ENCODE results near the gene KICS2. TPM values are rescaled to one million over a fixed set of nuclear protein-coding genes. Genes with fewer than 3 reads are reported as not detected.
"Not testable (repeated sequence)": the region's sequence is repeated elsewhere in the genome, so short reads cannot be mapped to it uniquely, and the experiment has no call there.

The KICS2 gene
- polyA plus RNA-seq, 4 donors = 1.3 to 5.6 (median 3.1) TPM

DNA sequence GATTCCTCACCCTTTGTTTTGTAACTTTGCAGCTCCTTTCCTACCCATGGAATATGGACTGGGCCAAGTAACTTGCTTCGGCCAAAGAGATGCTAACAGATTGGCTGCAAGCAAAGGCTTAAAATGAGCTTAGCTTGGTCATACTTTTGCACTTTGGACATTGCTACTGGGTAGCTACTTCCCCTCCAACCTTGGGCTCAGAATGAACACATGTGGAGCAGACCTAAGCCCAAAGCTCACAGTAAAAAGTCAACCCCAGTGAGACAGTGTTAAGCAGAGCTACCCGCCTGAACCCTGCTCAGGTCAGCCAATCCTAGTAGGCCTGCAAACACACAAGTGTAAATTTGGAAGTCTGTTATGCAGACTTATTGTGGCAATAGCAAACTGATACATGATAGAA is 14.6 kb downstream of the KICS2 start:
- H3K9me3 ChIP-seq (ENCODE audit: control insufficient read depth in 2 of 2, insufficient read depth in 1 of 2, low read depth in 1 of 2, low read length in 1 of 2) = no peaks in the 10 kb centered on the region
- no peaks in the 10 kb centered on the region for H3K27me3 ChIP-seq (ENCODE audit: control insufficient read depth in 3 of 3, insufficient read depth in 3 of 3, low read length in 3 of 3)
- no peak overlapping the region for H3K27ac ChIP-seq (ENCODE audit: low read depth in 1 of 3, low read length in 2 of 3)
- no peaks in the 10 kb centered on the region for H3K4me1 ChIP-seq (ENCODE audit: control insufficient read depth in 3 of 3, insufficient read depth in 2 of 3, low read depth in 1 of 3, low read length in 2 of 3)
- FAIRE-seq (no peak), DNase-seq (no peak)
- 96 to 98% (median 97%) methylated on average over 2 of the region's 2 CpGs for WGBS, 3 donors
- peaks cover 0 to 15% (median 0%) of the 10 kb centered on the region in 3 donors for H3K36me3 ChIP-seq (ENCODE audit: control insufficient read depth in 3 of 3, insufficient read depth in 2 of 3, low read depth in 1 of 3, low read length in 3 of 3)
- H3K4me3 ChIP-seq (ENCODE audit: low read depth in 1 of 3, low read length in 3 of 3) = no peak overlapping the region

DNA sequence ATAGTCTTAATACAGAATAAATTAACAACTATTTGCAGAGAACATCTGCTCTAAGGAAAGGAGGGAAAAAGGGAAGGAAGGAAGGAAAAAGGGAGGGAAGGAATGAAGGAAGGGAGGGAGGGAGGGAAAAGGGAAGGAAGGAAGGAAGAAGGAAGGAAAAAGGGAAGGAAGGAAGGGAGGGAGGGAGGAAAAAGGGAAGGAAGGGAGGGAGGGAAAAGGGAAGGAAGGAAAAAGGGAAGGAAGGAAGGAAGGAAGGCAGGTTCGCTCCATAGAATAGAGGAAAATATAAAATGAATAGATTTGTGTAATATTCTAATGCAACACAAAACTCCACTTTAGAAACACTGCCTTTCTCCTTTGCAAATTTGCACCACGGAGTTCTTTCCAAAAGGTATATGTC is 16.6 kb downstream of the KICS2 start:
- peaks cover 0 to 12% (median 2%) of the 10 kb centered on the region in 3 donors for H3K36me3 ChIP-seq (ENCODE audit: control insufficient read depth in 3 of 3, insufficient read depth in 2 of 3, low read depth in 1 of 3, low read length in 3 of 3)
- no peaks in the 10 kb centered on the region for H3K27me3 ChIP-seq (ENCODE audit: control insufficient read depth in 3 of 3, insufficient read depth in 3 of 3, low read length in 3 of 3)
- no peaks in the 10 kb centered on the region for H3K4me1 ChIP-seq (ENCODE audit: control insufficient read depth in 3 of 3, insufficient read depth in 2 of 3, low read depth in 1 of 3, low read length in 2 of 3)
- H3K9me3 ChIP-seq (ENCODE audit: control insufficient read depth in 2 of 2, insufficient read depth in 1 of 2, low read depth in 1 of 2, low read length in 1 of 2) = no peaks in the 10 kb centered on the region
- H3K27ac ChIP-seq (ENCODE audit: low read depth in 1 of 3, low read length in 2 of 3) = no peak overlapping the region
- no peak for DNase-seq
- H3K4me3 ChIP-seq (ENCODE audit: low read depth in 1 of 3, low read length in 3 of 3) = no peak overlapping the region
- WGBS, 3 donors = 94 to 100% (median 95%) methylated on average over 2 of the region's 2 CpGs
- no peak for FAIRE-seq

DNA sequence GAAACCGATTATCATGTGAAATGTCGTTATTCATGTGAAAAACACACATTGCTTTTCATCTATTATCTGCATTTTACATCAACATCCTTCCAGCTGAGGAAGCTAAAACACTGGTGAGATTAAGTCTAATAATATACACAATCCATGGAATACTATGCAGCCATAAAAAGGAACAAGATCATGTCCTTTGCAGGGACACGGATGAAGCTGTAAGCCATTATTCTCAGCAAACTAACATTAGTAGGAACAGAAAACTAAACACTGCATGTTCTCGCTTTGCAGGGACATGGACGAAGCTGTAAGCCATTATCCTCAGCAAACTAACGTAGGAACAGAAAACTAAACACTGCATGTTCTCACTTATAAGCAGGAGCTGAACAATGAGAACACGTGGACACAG is 18.3 kb downstream of the KICS2 start:
- Histone ChIP-seq H3K4me1 (ENCODE audit: control insufficient read depth in 3 of 3, insufficient read depth in 2 of 3, low read depth in 1 of 3, low read length in 2 of 3) (no peaks in the 10 kb centered on the region), H3K9me3 (ENCODE audit: control insufficient read depth in 2 of 2, insufficient read depth in 1 of 2, low read depth in 1 of 2, low read length in 1 of 2) (no peaks in the 10 kb centered on the region), H3K27me3 (ENCODE audit: control insufficient read depth in 3 of 3, insufficient read depth in 3 of 3, low read length in 3 of 3) (no peaks in the 10 kb centered on the region), H3K36me3 (ENCODE audit: control insufficient read depth in 3 of 3, insufficient read depth in 2 of 3, low read depth in 1 of 3, low read length in 3 of 3) (peaks cover 0 to 9% (median 2%) of the 10 kb centered on the region in 3 donors), H3K27ac (ENCODE audit: low read depth in 1 of 3, low read length in 2 of 3) (no peak overlapping the region), H3K4me3 (ENCODE audit: low read depth in 1 of 3, low read length in 3 of 3) (no peak overlapping the region)
- 60 to 66% (median 66%) methylated on average over 7 of the region's 7 CpGs for WGBS, 3 donors
- FAIRE-seq (no peak), DNase-seq (no peak)

DNA sequence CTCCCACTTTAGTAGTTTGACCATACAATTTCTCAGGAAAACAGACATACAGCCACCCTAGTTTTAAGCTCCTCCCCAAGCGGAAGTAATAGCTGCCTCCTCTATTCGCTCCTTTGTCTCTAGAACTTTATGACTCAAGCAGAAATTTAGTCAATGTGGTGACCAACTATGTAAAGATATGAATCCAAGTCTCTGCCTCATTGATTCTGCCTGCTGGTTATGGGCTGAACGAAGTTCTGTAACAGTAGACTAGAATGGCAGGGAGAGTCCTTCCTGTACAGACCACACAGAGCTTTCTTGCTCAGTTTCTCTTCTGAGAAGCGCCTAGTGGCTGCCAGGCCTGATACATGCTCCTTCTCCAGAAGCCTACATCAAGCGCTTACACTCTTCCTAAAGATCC is 19.1 kb downstream of the KICS2 start:
- no peaks in the 10 kb centered on the region for H3K27me3 ChIP-seq (ENCODE audit: control insufficient read depth in 3 of 3, insufficient read depth in 3 of 3, low read length in 3 of 3)
- no peak overlapping the region for H3K27ac ChIP-seq (ENCODE audit: low read depth in 1 of 3, low read length in 2 of 3)
- no peaks in the 10 kb centered on the region for H3K4me1 ChIP-seq (ENCODE audit: control insufficient read depth in 3 of 3, insufficient read depth in 2 of 3, low read depth in 1 of 3, low read length in 2 of 3)
- H3K4me3 ChIP-seq (ENCODE audit: low read depth in 1 of 3, low read length in 3 of 3) = no peak overlapping the region
- FAIRE-seq (no peak), DNase-seq (no peak)
- no peaks in the 10 kb centered on the region for H3K9me3 ChIP-seq (ENCODE audit: control insufficient read depth in 2 of 2, insufficient read depth in 1 of 2, low read depth in 1 of 2, low read length in 1 of 2)
- H3K36me3 ChIP-seq (ENCODE audit: control insufficient read depth in 3 of 3, insufficient read depth in 2 of 3, low read depth in 1 of 3, low read length in 3 of 3) = peaks cover 0 to 8% (median 2%) of the 10 kb centered on the region in 3 donors
- 92 to 96% (median 93%) methylated on average over 5 of the region's 5 CpGs for WGBS, 3 donors

DNA sequence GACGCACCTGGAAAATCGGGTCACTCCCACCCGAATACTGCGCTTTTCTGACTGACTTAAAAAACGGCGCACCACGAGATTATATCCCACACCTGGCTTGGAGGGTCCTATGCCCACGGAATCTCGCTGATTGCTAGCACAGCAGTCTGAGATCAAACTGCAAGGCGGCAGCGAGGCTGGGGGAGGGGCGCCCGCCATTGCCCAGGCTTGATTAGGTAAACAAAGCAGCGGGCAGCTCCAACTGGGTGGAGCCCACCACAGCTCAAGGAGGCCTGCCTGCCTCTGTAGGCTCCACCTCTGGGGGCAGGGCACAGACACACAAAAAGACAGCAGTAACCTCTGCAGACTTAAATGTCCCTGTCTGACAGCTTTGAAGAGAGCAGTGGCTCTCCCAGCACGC is 26.3 kb downstream of the KICS2 start:
- H3K4me1 ChIP-seq (ENCODE audit: control insufficient read depth in 3 of 3, insufficient read depth in 2 of 3, low read depth in 1 of 3, low read length in 2 of 3); H3K27me3 ChIP-seq (ENCODE audit: control insufficient read depth in 3 of 3, insufficient read depth in 3 of 3, low read length in 3 of 3); H3K27ac ChIP-seq (ENCODE audit: low read depth in 1 of 3, low read length in 2 of 3); H3K9me3 ChIP-seq (ENCODE audit: control insufficient read depth in 2 of 2, insufficient read depth in 1 of 2, low read depth in 1 of 2, low read length in 1 of 2); DNase-seq; H3K4me3 ChIP-seq (ENCODE audit: low read depth in 1 of 3, low read length in 3 of 3); FAIRE-seq: not testable (repeated sequence)
- H3K36me3 ChIP-seq (ENCODE audit: control insufficient read depth in 3 of 3, insufficient read depth in 2 of 3, low read depth in 1 of 3, low read length in 3 of 3) = peaks cover 4 to 16% (median 5%) of the 10 kb centered on the region in 3 donors
- WGBS, 3 donors = 75 to 100% (median 87%) methylated on average over 1 to 13 of the region's 15 CpGs

DNA sequence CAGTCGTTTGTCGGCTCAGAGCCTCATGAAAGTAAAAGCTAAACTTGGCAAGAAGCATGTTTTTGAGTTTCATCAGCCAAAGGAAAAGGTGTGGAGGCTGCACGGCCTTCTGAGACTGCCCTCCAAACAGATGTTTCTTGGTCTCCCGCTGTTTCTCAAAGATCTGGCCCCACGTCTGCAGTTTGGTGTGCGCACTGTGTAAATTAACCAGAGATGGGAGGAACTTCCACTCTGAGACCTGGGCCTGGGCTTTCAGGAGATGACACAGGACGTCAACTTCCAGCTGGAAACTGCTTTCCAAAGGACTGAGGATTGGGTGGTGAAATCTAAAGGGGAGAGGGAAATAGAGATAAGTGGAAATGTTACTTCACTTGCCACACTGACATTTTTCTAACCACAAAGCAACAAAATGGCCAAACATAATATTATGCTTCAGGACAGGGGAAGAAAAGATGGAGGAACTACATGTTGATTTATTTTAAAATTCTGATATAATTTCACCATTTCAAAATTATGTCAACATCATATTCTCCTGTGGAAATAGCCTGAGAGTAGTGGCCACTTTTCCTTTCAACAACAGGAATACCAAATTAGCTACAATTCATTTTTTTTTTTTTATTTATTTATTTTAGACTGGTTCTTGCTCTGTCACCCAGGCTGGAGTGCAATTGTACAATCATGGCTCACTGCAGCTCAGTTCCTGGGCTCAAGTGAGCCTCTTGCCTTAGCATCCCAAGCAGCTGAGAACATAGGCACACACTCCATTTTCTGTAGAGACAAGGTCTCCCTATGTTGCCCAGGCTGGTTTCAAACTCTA is 27.6 kb downstream of the KICS2 start:
- DNase-seq (no peak), FAIRE-seq (no peak)
- Histone ChIP-seq H3K4me1 (ENCODE audit: control insufficient read depth in 3 of 3, insufficient read depth in 2 of 3, low read depth in 1 of 3, low read length in 2 of 3) (no peaks in the 10 kb centered on the region), H3K27me3 (ENCODE audit: control insufficient read depth in 3 of 3, insufficient read depth in 3 of 3, low read length in 3 of 3) (no peaks in the 10 kb centered on the region), H3K27ac (ENCODE audit: low read depth in 1 of 3, low read length in 2 of 3) (no peak overlapping the region), H3K36me3 (ENCODE audit: control insufficient read depth in 3 of 3, insufficient read depth in 2 of 3, low read depth in 1 of 3, low read length in 3 of 3) (peaks cover 4 to 16% (median 5%) of the 10 kb centered on the region in 3 donors), H3K4me3 (ENCODE audit: low read depth in 1 of 3, low read length in 3 of 3) (no peak overlapping the region), H3K9me3 (ENCODE audit: control insufficient read depth in 2 of 2, insufficient read depth in 1 of 2, low read depth in 1 of 2, low read length in 1 of 2) (no peaks in the 10 kb centered on the region)
- 83 to 84% (median 83%) methylated on average over 7 of the region's 7 CpGs for WGBS, 3 donors

DNA sequence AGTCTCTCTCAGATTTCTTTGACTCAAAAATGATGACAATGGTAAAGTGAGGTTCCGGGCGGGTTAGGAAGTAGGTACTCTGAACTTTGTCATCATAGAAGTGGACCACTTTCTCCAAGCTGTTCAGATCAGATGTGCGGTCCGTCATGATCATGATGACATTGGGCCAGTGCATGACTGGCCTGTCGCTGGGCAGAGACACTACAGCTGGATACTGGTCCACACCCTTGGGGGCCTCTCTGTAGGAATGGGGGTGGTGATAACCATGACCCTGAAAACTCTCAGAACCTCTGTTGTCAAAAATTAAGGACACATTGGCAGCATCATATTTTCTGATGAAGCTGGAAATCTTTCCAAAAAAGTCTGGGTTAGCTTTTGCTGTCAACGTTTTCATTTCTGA is 28.2 kb downstream of the KICS2 start:
- no peak for DNase-seq
- H3K4me1 ChIP-seq (ENCODE audit: control insufficient read depth in 3 of 3, insufficient read depth in 2 of 3, low read depth in 1 of 3, low read length in 2 of 3) = no peaks in the 10 kb centered on the region
- FAIRE-seq = no peak
- no peaks in the 10 kb centered on the region for H3K9me3 ChIP-seq (ENCODE audit: control insufficient read depth in 2 of 2, insufficient read depth in 1 of 2, low read depth in 1 of 2, low read length in 1 of 2)
- 93 to 94% (median 94%) methylated on average over 6 of the region's 6 CpGs for WGBS, 3 donors
- H3K27ac ChIP-seq (ENCODE audit: low read depth in 1 of 3, low read length in 2 of 3) = no peak overlapping the region
- no peaks in the 10 kb centered on the region for H3K27me3 ChIP-seq (ENCODE audit: control insufficient read depth in 3 of 3, insufficient read depth in 3 of 3, low read length in 3 of 3)
- H3K36me3 ChIP-seq (ENCODE audit: control insufficient read depth in 3 of 3, insufficient read depth in 2 of 3, low read depth in 1 of 3, low read length in 3 of 3) = peaks cover 4 to 16% (median 5%) of the 10 kb centered on the region in 3 donors
- H3K4me3 ChIP-seq (ENCODE audit: low read depth in 1 of 3, low read length in 3 of 3) = no peak overlapping the region

DNA sequence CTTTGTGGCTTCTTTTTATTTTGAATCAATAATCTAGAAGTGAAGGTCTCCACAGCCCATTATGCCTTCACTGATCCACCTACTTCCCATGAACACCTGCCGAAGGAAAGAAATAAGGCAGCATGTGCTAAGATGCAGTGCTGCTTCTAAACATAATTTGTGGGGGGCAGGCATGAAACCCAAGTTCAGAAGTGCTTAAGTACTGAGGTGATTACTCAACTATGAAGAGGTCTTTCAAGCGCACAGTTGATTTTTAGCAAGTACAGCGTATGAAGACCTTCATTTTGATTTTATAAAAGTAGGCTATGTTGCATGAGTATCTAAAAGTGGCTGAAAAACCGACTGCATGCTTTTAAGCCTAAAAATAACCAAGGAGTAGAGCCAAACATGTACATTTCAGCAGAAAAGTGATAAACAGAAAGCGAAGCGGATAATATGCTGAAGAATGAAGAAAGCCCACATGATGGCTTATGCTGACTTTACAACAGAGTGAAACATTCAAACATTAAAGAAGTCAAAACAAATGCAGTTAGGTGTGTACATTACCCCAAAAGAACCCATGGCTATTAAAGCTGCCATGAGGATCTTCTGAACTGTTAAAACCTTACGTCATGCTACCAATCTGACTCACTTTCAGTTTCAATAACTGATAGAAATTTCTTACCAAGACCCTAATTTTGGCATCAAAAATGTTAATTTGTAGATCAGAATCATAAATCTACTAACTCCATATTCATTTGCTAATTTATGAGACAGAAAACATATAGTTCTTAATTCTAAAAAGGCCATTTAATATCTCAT is 29.3 kb downstream of the KICS2 start:
- no peaks in the 10 kb centered on the region for H3K27me3 ChIP-seq (ENCODE audit: control insufficient read depth in 3 of 3, insufficient read depth in 3 of 3, low read length in 3 of 3)
- FAIRE-seq (no peak), DNase-seq (no peak)
- H3K4me1 ChIP-seq (ENCODE audit: control insufficient read depth in 3 of 3, insufficient read depth in 2 of 3, low read depth in 1 of 3, low read length in 2 of 3) = no peaks in the 10 kb centered on the region
- H3K4me3 ChIP-seq (ENCODE audit: low read depth in 1 of 3, low read length in 3 of 3) = no peak overlapping the region
- H3K27ac ChIP-seq (ENCODE audit: low read depth in 1 of 3, low read length in 2 of 3) = no peak overlapping the region
- no peaks in the 10 kb centered on the region for H3K9me3 ChIP-seq (ENCODE audit: control insufficient read depth in 2 of 2, insufficient read depth in 1 of 2, low read depth in 1 of 2, low read length in 1 of 2)
- H3K36me3 ChIP-seq (ENCODE audit: control insufficient read depth in 3 of 3, insufficient read depth in 2 of 3, low read depth in 1 of 3, low read length in 3 of 3) = peaks cover 4 to 16% (median 5%) of the 10 kb centered on the region in 3 donors
- 82 to 90% (median 84%) methylated on average over 7 of the region's 7 CpGs for WGBS, 3 donors

All from small intestine (tissue), 7 donors.